DOHH2 (cell line): ENCODE measurements around the gene BICC1.

Source experiments
- CTCF ChIP-seq: fragments of 200-600 bp; sonication (generic); IDR thresholded peaks from one replicate; pipeline ENCODE4 v1.5.1; 2014; ENCODE audit warnings: antibody characterized with exemption, mild to moderate bottlenecking, low read depth, low read length; ENCODE audit not compliant: poor library complexity, severe bottlenecking
- EZH2phosphoT487 ChIP-seq: fragments of 200-600 bp; sonication (generic); IDR thresholded peaks from 2 replicates; pipeline ENCODE4 v1.6.1; 2017; ENCODE audit warnings: borderline replicate concordance, mild to moderate bottlenecking, antibody characterized with exemption, low read length, moderate library complexity, mixed read lengths

- TF ChIP-seq CTCF (no peak), EZH2phosphoT487 (no peak)
Observed at GRCh38 chr10:58517491-58518355, 5.1 kb downstream of the BICC1 start.
